CD14-positive monocyte (primary cell): ENCODE data around the gene SATB1. TPM values are rescaled to one million over a fixed set of nuclear protein-coding genes. Genes with fewer than 3 reads are reported as not detected.

ENCODE experiments used
- DNase-seq, 3 donors: peaks; one replicate each; pipeline ENCODE4 v3.0.0-alpha.2; 2011 to 2022
- H2AFZ ChIP-seq: 2 replicates; pipeline ENCODE4 v1.6.0; 2012; ENCODE audit warnings: mild to moderate bottlenecking, low read depth, low read length, inconsistent platforms; ENCODE audit not compliant: insufficient read depth, poor library complexity, severe bottlenecking
- H3K27ac ChIP-seq, 2 donors: 1 replicate in 1 of 2; 2 replicates in 1 of 2; pipeline ENCODE4 v1.5.1; 2012 to 2013; ENCODE audit warnings: low read length in 2 of 2, control low read depth in 1 of 2, inconsistent platforms in 1 of 2, low read depth in 1 of 2, mild to moderate bottlenecking in 1 of 2
- H3K27me3 ChIP-seq, 2 donors: one replicate each; pipeline versions ENCODE4 v1.6.0 to v1.6.1; 2011 to 2013; ENCODE audit warnings: low read length in 2 of 2; ENCODE audit not compliant: control insufficient read depth in 2 of 2, insufficient read depth in 2 of 2
- H3K36me3 ChIP-seq, 2 donors: replicated peaks in 1 of 2; 1 replicate in 1 of 2; 2 replicates in 1 of 2; pipeline versions ENCODE4 v1.5.1 to v1.6.1; 2012 to 2013; ENCODE audit warnings: low read length in 2 of 2, control low read depth in 1 of 2, inconsistent platforms in 1 of 2, mild to moderate bottlenecking in 1 of 2; ENCODE audit not compliant: insufficient read depth in 2 of 2, control insufficient read depth in 1 of 2
- H3K4me1 ChIP-seq, 2 donors: 1 replicate in 1 of 2; 2 replicates in 1 of 2; pipeline versions ENCODE4 v1.5.1 to v1.6.1; 2012 to 2013; ENCODE audit warnings: low read length in 2 of 2, control low read depth in 1 of 2, inconsistent platforms in 1 of 2, mild to moderate bottlenecking in 1 of 2, moderate library complexity in 1 of 2; ENCODE audit not compliant: insufficient read depth in 2 of 2, control insufficient read depth in 1 of 2
- H3K4me2 ChIP-seq: replicated peaks from 2 replicates; pipeline ENCODE3; 2012; ENCODE audit warnings: low read length, moderate library complexity, mild to moderate bottlenecking; ENCODE audit not compliant: poor library complexity, severe bottlenecking; ENCODE audit errors: extremely low read depth
- H3K4me3 ChIP-seq, 3 experiments: fragments of 200-600 bp in 1 of 3; sonication (generic) in 1 of 3; replicated peaks in 1 of 3; 1 replicate in 2 of 3; 2 replicates in 1 of 3; pipeline ENCODE4 v1.5.1; 2011 to 2013; ENCODE audit warnings: low read length in 3 of 3, mild to moderate bottlenecking in 3 of 3, control low read depth in 2 of 3, low read depth in 2 of 3, inconsistent platforms in 1 of 3, moderate library complexity in 1 of 3
- H3K79me2 ChIP-seq: 2 replicates; pipeline ENCODE4 v1.6.0; 2012; ENCODE audit warnings: mild to moderate bottlenecking, control low read depth, inconsistent platforms, low read length, moderate library complexity; ENCODE audit not compliant: insufficient read depth
- H3K9ac ChIP-seq: 2 replicates; pipeline ENCODE4 v1.6.0; 2017; ENCODE audit warnings: low read length, mild to moderate bottlenecking; ENCODE audit not compliant: insufficient read depth, poor library complexity, severe bottlenecking
- H3K9me3 ChIP-seq, 2 donors: replicated peaks in 1 of 2; 1 replicate in 1 of 2; 2 replicates in 1 of 2; pipeline versions ENCODE4 v1.5.1 to v1.6.1; 2012 to 2013; ENCODE audit warnings: low read length in 2 of 2, control low read depth in 1 of 2; ENCODE audit not compliant: control insufficient read depth in 1 of 2, insufficient read depth in 1 of 2
- H4K20me1 ChIP-seq: 2 replicates; pipeline ENCODE4 v1.6.0; 2012; ENCODE audit warnings: mild to moderate bottlenecking, low read length, control low read depth, moderate library complexity; ENCODE audit not compliant: insufficient read depth
- H3K27ac Mint-ChIP-seq, 7 donors: one replicate each; pipeline ENCODE4 v1.8.0; 2020; ENCODE audit warnings: mild to moderate bottlenecking in 7 of 7, mixed read lengths in 7 of 7, moderate library complexity in 6 of 7, inconsistent platforms in 2 of 7
- H3K27me3 Mint-ChIP-seq, 3 donors: one replicate each; pipeline ENCODE4 v1.8.0; 2021 to 2022; ENCODE audit warnings: low read depth in 3 of 3, mild to moderate bottlenecking in 3 of 3, mixed read lengths in 3 of 3, moderate library complexity in 3 of 3, inconsistent platforms in 1 of 3
- H3K36me3 Mint-ChIP-seq, 2 donors: one replicate each; pipeline ENCODE4 v1.8.0; 2020; ENCODE audit warnings: mixed read lengths in 2 of 2, inconsistent platforms in 1 of 2, mild to moderate bottlenecking in 1 of 2
- H3K4me1 Mint-ChIP-seq: one replicate; pipeline ENCODE4 v1.8.0; 2020; ENCODE audit warnings: mild to moderate bottlenecking, mixed read lengths
- H3K4me3 Mint-ChIP-seq, 2 donors: one replicate each; pipeline ENCODE4 v1.8.0; 2020; ENCODE audit warnings: mild to moderate bottlenecking in 2 of 2, mixed read lengths in 2 of 2, moderate library complexity in 1 of 2
- H3K9me3 Mint-ChIP-seq, 7 donors: one replicate each; pipeline ENCODE4 v1.8.0; 2020 to 2022; ENCODE audit warnings: mixed read lengths in 7 of 7, mild to moderate bottlenecking in 6 of 7, moderate library complexity in 6 of 7, inconsistent platforms in 2 of 7
- CTCF ChIP-seq: fragments of 200-600 bp; IDR thresholded peaks from one replicate; pipeline ENCODE4 v1.8.0; 2022; ENCODE audit warnings: antibody characterized with exemption, mild to moderate bottlenecking
- WGBS: methylation state at CpG from one replicate; pipeline ENCODE4 v1.1.5; 2013; ENCODE audit warnings: missing lambda C conversion rate; ENCODE audit not compliant: insufficient coverage; 5-methylcytosine and 5-hydroxymethylcytosine counted together
- intact Hi-C, 2 donors: fragments of 100-400 bp; cut with micrococcal nuclease; formaldehyde crosslinking; loops; one replicate each; pipeline versions ENCODE4 v1.15.0 to v1.15.1; 2023
- polyA plus RNA-seq, 3 donors: library from polyadenylated mRNA; depleted of rRNA in 1 of 3; unstranded in 2 of 3; stranded (reverse) in 1 of 3; fragments of 300-500 nt in 2 of 3; fragments of >200 nt in 1 of 3; fragmentation: Illumina TruSeq in 2 of 3; gene quantifications; 1 replicate in 2 of 3; 2 replicates in 1 of 3; pipeline ENCODE4 v1.2.3, GENCODE V29; 2012 to 2021

SATB1 gene
- polyA plus RNA-seq, 3 donors = 4.3 to 35.3 (median 6.9) TPM

GRCh38 chr3:18402239-18402799 is 22.8 kb downstream of the SATB1 start:
- H4K20me1 ChIP-seq = no peaks in the 10 kb centered on the region
- DNase-seq = no peak
- peaks cover 2 to 32% of the 10 kb centered on the region in 2 donors for H3K36me3 ChIP-seq
- H3K4me1 Mint-ChIP-seq = peaks cover 24% of the 10 kb centered on the region
- peaks cover 11 to 14% of the 10 kb centered on the region in 2 donors for H3K36me3 Mint-ChIP-seq
- WGBS = no CpG with 5 or more reads among the region's 3 CpGs
- H3K79me2 ChIP-seq = no peaks in the 10 kb centered on the region
- H3K9me3 ChIP-seq = no peaks in the 10 kb centered on the region
- H3K4me1 ChIP-seq = peaks cover 16 to 23% of the 10 kb centered on the region in 2 donors
- H3K4me3 Mint-ChIP-seq = no peak overlapping the region
- H2AFZ ChIP-seq = no peak overlapping the region
- H3K27me3 Mint-ChIP-seq = no peaks in the 10 kb centered on the region
- peak overlapping the region in 1 of 2 donors; percentile 42 for H3K27ac ChIP-seq
- no peaks in the 10 kb centered on the region for H3K9me3 Mint-ChIP-seq
- no peak for TF ChIP-seq CTCF
- intact Hi-C loops = no loop called here
- peak overlapping the region in 2 of 7 donors; percentile 43 to 51 for H3K27ac Mint-ChIP-seq
- no peaks in the 10 kb centered on the region for H3K27me3 ChIP-seq
- H3K9ac ChIP-seq = no peak overlapping the region
- H3K4me3 ChIP-seq = no peak overlapping the region
- no peak overlapping the region for H3K4me2 ChIP-seq

GRCh38 chr3:18401300-18401961 is 23.7 kb downstream of the SATB1 start:
- no peaks in the 10 kb centered on the region for H3K27me3 Mint-ChIP-seq
- no peak overlapping the region for H3K4me2 ChIP-seq
- H3K27ac Mint-ChIP-seq = peak overlapping the region in 1 of 7 donors; percentile 27
- intact Hi-C loops = no loop called here
- H3K36me3 Mint-ChIP-seq = peaks cover 14 to 20% of the 10 kb centered on the region in 2 donors
- 35% methylated on average over 6 of the region's 10 CpGs for WGBS
- H3K4me1 Mint-ChIP-seq = peaks cover 24% of the 10 kb centered on the region
- no peaks in the 10 kb centered on the region for H3K79me2 ChIP-seq
- H3K27ac ChIP-seq = peak overlapping the region in 1 of 2 donors; percentile 17
- H3K4me1 ChIP-seq = peaks cover 16 to 23% of the 10 kb centered on the region in 2 donors
- H4K20me1 ChIP-seq = no peaks in the 10 kb centered on the region
- no peak for DNase-seq
- H3K4me3 Mint-ChIP-seq = no peak overlapping the region
- H3K4me3 ChIP-seq = no peak overlapping the region
- no peaks in the 10 kb centered on the region for H3K9me3 Mint-ChIP-seq
- no peak overlapping the region for H2AFZ ChIP-seq
- no peaks in the 10 kb centered on the region for H3K27me3 ChIP-seq
- no peaks in the 10 kb centered on the region for H3K9me3 ChIP-seq
- no peak overlapping the region for H3K9ac ChIP-seq
- TF ChIP-seq CTCF = no peak
- H3K36me3 ChIP-seq = peaks cover 1 to 34% of the 10 kb centered on the region in 2 donors
